Sigmoid colon (tissue), 4 donors: ENCODE data around the gene VEPH1.

Experiments
- EP300 ChIP-seq, 4 donors: sonication (generic); formaldehyde crosslinking; IDR thresholded peaks; one replicate each; pipeline ENCODE4 v1.6.1; 2017; ENCODE audit warnings: antibody characterized with exemption in 4 of 4
- POLR2A ChIP-seq, 2 donors: fragments of 450-650 bp; IDR thresholded peaks; one replicate each; pipeline ENCODE4 v1.6.1; 2016; ENCODE audit warnings: antibody characterized with exemption in 2 of 2, mild to moderate bottlenecking in 2 of 2, moderate library complexity in 2 of 2
- POLR2AphosphoS5 ChIP-seq, 4 donors: sonication (generic); formaldehyde crosslinking; IDR thresholded peaks; one replicate each; pipeline ENCODE4 v1.6.1; 2017; ENCODE audit warnings: antibody characterized with exemption in 4 of 4
- TF ChIP-seq, protein P1 (sequence below), 4 experiments: fragments of 450-650 bp in 3 of 4; fragments of 200-600 bp in 1 of 4; IDR thresholded peaks; one replicate each; pipeline ENCODE4 v1.5.1; 2016 to 2019; ENCODE audit warnings: antibody characterized with exemption in 4 of 4, mild to moderate bottlenecking in 3 of 4, moderate library complexity in 2 of 4

DNA sequence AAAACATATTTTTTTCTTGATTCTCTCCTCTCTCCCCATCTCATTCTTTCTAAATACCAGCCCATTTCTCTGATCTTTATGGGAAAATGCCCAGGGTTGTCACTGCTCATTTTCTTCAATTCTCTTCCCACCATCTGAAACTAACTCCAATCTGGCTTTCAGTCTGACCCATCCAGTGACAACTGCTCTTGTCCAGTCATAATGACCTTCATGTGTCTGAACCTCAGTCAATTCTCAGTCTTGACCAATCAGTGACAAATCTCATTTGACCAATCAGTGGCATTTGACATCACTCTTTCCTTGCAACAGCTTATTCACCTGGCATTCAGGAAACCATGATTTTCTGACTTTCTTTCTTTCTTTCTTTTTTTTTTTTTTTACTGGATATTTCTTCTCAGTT is 15.1 kb downstream of the VEPH1 start:
- TF ChIP-seq, protein P1, sequence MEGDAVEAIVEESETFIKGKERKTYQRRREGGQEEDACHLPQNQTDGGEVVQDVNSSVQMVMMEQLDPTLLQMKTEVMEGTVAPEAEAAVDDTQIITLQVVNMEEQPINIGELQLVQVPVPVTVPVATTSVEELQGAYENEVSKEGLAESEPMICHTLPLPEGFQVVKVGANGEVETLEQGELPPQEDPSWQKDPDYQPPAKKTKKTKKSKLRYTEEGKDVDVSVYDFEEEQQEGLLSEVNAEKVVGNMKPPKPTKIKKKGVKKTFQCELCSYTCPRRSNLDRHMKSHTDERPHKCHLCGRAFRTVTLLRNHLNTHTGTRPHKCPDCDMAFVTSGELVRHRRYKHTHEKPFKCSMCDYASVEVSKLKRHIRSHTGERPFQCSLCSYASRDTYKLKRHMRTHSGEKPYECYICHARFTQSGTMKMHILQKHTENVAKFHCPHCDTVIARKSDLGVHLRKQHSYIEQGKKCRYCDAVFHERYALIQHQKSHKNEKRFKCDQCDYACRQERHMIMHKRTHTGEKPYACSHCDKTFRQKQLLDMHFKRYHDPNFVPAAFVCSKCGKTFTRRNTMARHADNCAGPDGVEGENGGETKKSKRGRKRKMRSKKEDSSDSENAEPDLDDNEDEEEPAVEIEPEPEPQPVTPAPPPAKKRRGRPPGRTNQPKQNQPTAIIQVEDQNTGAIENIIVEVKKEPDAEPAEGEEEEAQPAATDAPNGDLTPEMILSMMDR (IDR thresholded peaks at IDR 0.05) = no peak
- no peak for TF ChIP-seq POLR2A (IDR thresholded peaks at IDR 0.05)
- TF ChIP-seq EP300 (IDR thresholded peaks at IDR 0.05) = no peak
- TF ChIP-seq POLR2AphosphoS5 (IDR thresholded peaks at IDR 0.05) = no peak
